Dendritic cell treated with granulocyte-macrophage colony-stimulating factor and Interleukin-4, amounts not matched to agents 40 ng/mL and 50 ng/mL, for 4 days (primary cell): ENCODE measurements around the gene PPP4C.

Source experiments
- H3K27ac Mint-ChIP-seq: one replicate; pipeline ENCODE4 v1.8.0; 2022; ENCODE audit warnings: mild to moderate bottlenecking, mixed read lengths
- H3K27me3 Mint-ChIP-seq: one replicate; pipeline ENCODE4 v1.8.0; 2022; ENCODE audit warnings: mild to moderate bottlenecking, mixed read lengths
- H3K36me3 Mint-ChIP-seq: one replicate; pipeline ENCODE4 v1.8.0; 2022; ENCODE audit warnings: low read depth, mixed read lengths
- H3K4me1 Mint-ChIP-seq: one replicate; pipeline ENCODE4 v1.8.0; 2022; ENCODE audit warnings: low read depth, mixed read lengths
- H3K4me3 Mint-ChIP-seq: one replicate; pipeline ENCODE4 v1.8.0; 2022; ENCODE audit warnings: mild to moderate bottlenecking, moderate library complexity, mixed read lengths
- H3K9me3 Mint-ChIP-seq: one replicate; pipeline ENCODE4 v1.8.0; 2022; ENCODE audit warnings: mixed read lengths
- intact Hi-C: fragments of 100-400 bp; cut with micrococcal nuclease; formaldehyde crosslinking; loops from one replicate; pipeline ENCODE4 v1.15.0; 2022

PPP4C gene

GRCh38 chr16:30082545-30083090, 6.8 kb downstream of the PPP4C start:
- Mint-ChIP-seq H3K36me3 (peaks cover 98% of the 10 kb centered on the region), H3K27me3 (no peaks in the 10 kb centered on the region), H3K27ac (no peak overlapping the region), H3K4me3 (no peak overlapping the region), H3K9me3 (peaks cover 4% of the 10 kb centered on the region), H3K4me1 (peaks cover 58% of the 10 kb centered on the region)
- intact Hi-C loops: no loop called here

GRCh38 chr16:30083216-30084055, 7.6 kb downstream of the PPP4C start:
- intact Hi-C loops: no loop called here

GRCh38 chr16:30084096-30084815, 8.5 kb downstream of the PPP4C start:
- no peak overlapping the region for H3K27ac Mint-ChIP-seq

More at GRCh38 chr16:30083216-30084055, 7.6 kb downstream of the PPP4C start:
- no peaks in the 10 kb centered on the region for H3K27me3 Mint-ChIP-seq
- peaks cover 8% of the 10 kb centered on the region for H3K9me3 Mint-ChIP-seq
- H3K4me1 Mint-ChIP-seq: peaks cover 58% of the 10 kb centered on the region
- peaks cover 98% of the 10 kb centered on the region for H3K36me3 Mint-ChIP-seq
- H3K27ac Mint-ChIP-seq: no peak overlapping the region
- no peak overlapping the region for H3K4me3 Mint-ChIP-seq

GRCh38 chr16:30084816-30085159, 9.0 kb downstream of the PPP4C start:
- Mint-ChIP-seq H3K27me3 (no peaks in the 10 kb centered on the region), H3K4me3 (no peak overlapping the region), H3K4me1 (peaks cover 65% of the 10 kb centered on the region), H3K27ac (no peak overlapping the region), H3K36me3 (peaks cover 84% of the 10 kb centered on the region), H3K9me3 (peaks cover 8% of the 10 kb centered on the region)
- intact Hi-C loops: no loop called here

More at GRCh38 chr16:30084096-30084815, 8.5 kb downstream of the PPP4C start:
- Mint-ChIP-seq H3K9me3 (peaks cover 8% of the 10 kb centered on the region), H3K27me3 (no peaks in the 10 kb centered on the region), H3K36me3 (peaks cover 90% of the 10 kb centered on the region), H3K4me1 (peaks cover 60% of the 10 kb centered on the region), H3K4me3 (no peak overlapping the region)
- intact Hi-C loops: no loop called here

- peaks cover 70% of the 10 kb centered on the region for H3K4me1 Mint-ChIP-seq
Observed at GRCh38 chr16:30085247-30085646, 9.5 kb downstream of the PPP4C start.

GRCh38 chr16:30085820-30086219, 10.0 kb downstream of the PPP4C start:
- Mint-ChIP-seq H3K4me3 (no peak overlapping the region), H3K4me1 (peaks cover 76% of the 10 kb centered on the region), H3K27ac (peak overlapping the region; percentile 84), H3K27me3 (no peaks in the 10 kb centered on the region), H3K9me3 (peaks cover 8% of the 10 kb centered on the region), H3K36me3 (peaks cover 77% of the 10 kb centered on the region)
- intact Hi-C loops: no loop called here

More at GRCh38 chr16:30085247-30085646, 9.5 kb downstream of the PPP4C start:
- H3K36me3 Mint-ChIP-seq: peaks cover 81% of the 10 kb centered on the region
- no peak overlapping the region for H3K4me3 Mint-ChIP-seq
- intact Hi-C loops: no loop called here
- peak overlapping the region; percentile 84 for H3K27ac Mint-ChIP-seq
- H3K9me3 Mint-ChIP-seq: peaks cover 8% of the 10 kb centered on the region
- H3K27me3 Mint-ChIP-seq: no peaks in the 10 kb centered on the region

- intact Hi-C loops: no loop called here
- Mint-ChIP-seq H3K9me3 (peaks cover 8% of the 10 kb centered on the region), H3K4me3 (peak overlapping the region; percentile 62), H3K4me1 (peaks cover 83% of the 10 kb centered on the region), H3K27ac (peak overlapping the region; percentile 84), H3K27me3 (no peaks in the 10 kb centered on the region), H3K36me3 (peaks cover 70% of the 10 kb centered on the region)
Observed at GRCh38 chr16:30086291-30087140, 10.7 kb downstream of the PPP4C start.

GRCh38 chr16:30087181-30087898, 11.5 kb downstream of the PPP4C start:
- Mint-ChIP-seq H3K4me1 (peaks cover 89% of the 10 kb centered on the region), H3K36me3 (peaks cover 61% of the 10 kb centered on the region), H3K4me3 (peak overlapping the region; percentile 62), H3K9me3 (peaks cover 8% of the 10 kb centered on the region), H3K27me3 (no peaks in the 10 kb centered on the region), H3K27ac (peak overlapping the region; percentile 84)
- intact Hi-C loops: no loop called here

- Mint-ChIP-seq H3K36me3 (peaks cover 51% of the 10 kb centered on the region), H3K4me3 (no peak overlapping the region), H3K27ac (peak overlapping the region; percentile 94), H3K27me3 (no peaks in the 10 kb centered on the region), H3K4me1 (peaks cover 89% of the 10 kb centered on the region), H3K9me3 (peaks cover 8% of the 10 kb centered on the region)
- intact Hi-C loops: no loop called here
Observed at GRCh38 chr16:30088237-30088831, 12.5 kb downstream of the PPP4C start.

- intact Hi-C loops: no loop called here
- H3K9me3 Mint-ChIP-seq: peaks cover 8% of the 10 kb centered on the region
- peaks cover 87% of the 10 kb centered on the region for H3K4me1 Mint-ChIP-seq
- H3K4me3 Mint-ChIP-seq: no peak overlapping the region
- H3K27ac Mint-ChIP-seq: peak overlapping the region; percentile 94
- H3K36me3 Mint-ChIP-seq: peaks cover 51% of the 10 kb centered on the region
- no peaks in the 10 kb centered on the region for H3K27me3 Mint-ChIP-seq
Observed at GRCh38 chr16:30088832-30089624, 13.2 kb downstream of the PPP4C start.

- H3K4me3 Mint-ChIP-seq: peak overlapping the region; percentile 76
- peaks cover 50% of the 10 kb centered on the region for H3K36me3 Mint-ChIP-seq
- intact Hi-C loops: no loop called here
- peak overlapping the region; percentile 94 for H3K27ac Mint-ChIP-seq
- H3K9me3 Mint-ChIP-seq: peaks cover 8% of the 10 kb centered on the region
- no peaks in the 10 kb centered on the region for H3K27me3 Mint-ChIP-seq
- H3K4me1 Mint-ChIP-seq: peaks cover 97% of the 10 kb centered on the region
Observed at GRCh38 chr16:30090610-30091331, 15.0 kb downstream of the PPP4C start.
